GM18517 (cell line): ENCODE measurements around the gene SAMD4B.
"Not testable (repeated sequence)": the region's sequence is repeated elsewhere in the genome, so short reads cannot be mapped to it uniquely, and the experiment has no call there.

Source experiments
- ATAC-seq: cut with Tn5 transposase; IDR thresholded peaks from one replicate; pipeline ENCODE4 v1.9.1; 2021; ENCODE audit warnings: mild to moderate bottlenecking, moderate library complexity; ENCODE audit not compliant: unreplicated experiment

The SAMD4B gene

GRCh38 chr19:39309305-39309670 lies 32.9 kb upstream of the SAMD4B start:
- ATAC-seq = not testable (repeated sequence)

GRCh38 chr19:39310558-39311311 lies 31.5 kb upstream of the SAMD4B start:
- no peak for ATAC-seq

DNA sequence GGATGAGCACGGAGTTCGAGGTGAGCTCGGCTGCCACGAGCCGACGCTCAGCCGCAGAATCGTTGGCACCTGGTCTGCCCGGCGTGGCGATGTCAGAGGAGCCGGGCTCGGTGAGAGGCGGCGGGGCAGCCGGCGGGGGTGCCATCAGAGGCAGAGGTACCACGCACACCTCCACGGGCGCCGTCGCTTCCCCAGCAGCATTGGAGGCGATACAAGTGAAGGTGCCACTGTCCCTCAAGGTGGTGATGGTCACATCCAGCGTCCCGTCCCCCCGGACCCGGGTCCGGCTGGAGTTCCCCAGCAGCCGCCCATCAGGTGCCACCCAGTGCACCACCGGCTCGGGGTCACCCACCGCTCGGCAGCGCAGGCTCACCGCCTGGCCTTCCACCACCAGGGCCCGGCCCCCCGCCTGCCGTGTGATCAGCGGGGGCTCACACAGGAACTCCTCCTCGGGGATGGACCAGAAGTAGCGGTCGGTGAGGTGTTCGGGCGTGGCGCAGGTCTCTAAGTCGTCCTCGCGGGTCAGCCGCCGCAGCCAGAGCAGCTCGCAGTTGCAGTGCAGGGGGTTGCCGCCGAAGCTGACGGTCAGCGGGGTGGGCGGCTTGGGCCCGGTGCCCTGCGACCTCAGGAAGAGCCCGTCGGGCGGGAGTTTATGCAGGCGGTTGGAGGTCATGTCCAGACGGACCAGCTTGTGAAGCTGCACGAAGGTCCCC lies 28.0 kb upstream of the SAMD4B start:
- no peak for ATAC-seq

DNA sequence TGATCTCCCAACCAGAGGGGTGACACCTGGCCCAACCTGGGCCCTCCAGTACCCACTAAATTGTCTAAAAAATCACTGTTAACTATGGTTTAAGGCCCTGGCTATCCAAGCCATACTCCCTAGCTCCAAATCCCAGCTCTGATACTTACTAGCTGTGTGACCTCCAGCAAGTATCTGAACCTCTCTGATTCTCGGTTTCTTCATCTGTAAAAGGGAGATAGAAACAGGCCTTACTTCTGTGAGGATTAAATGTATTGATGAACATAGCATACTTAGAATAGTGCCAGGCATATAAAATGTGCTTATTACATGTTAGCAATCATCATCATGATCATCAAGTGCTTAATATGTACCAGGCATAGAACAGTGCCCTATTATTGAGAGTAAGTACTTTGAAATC lies 26.3 kb upstream of the SAMD4B start:
- no peak for ATAC-seq

GRCh38 chr19:39316627-39317321 lies 25.4 kb upstream of the SAMD4B start:
- ATAC-seq = no peak

GRCh38 chr19:39317476-39317875 lies 24.7 kb upstream of the SAMD4B start:
- ATAC-seq = no peak

DNA sequence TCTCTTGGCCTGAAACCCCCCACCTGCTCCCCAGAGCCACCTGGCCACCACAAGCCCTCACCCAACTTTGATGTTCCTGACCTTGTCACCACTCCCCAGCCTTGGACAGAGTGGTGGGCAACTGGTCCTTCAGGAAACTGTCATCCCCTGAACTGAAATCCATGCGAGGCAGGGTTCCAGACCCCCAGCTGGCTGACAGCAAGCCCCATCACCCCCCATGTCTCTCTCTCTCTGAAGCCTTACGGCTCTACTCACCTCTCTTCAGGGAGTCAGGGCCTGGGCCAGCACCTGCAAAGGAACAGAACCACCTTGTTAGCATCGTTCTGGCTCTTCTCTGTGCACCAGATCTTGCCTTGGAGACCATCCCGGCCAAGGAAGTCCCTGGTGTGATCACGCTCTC lies 24.1 kb upstream of the SAMD4B start:
- ATAC-seq = no peak

- ATAC-seq = no peak
These were observed 23.5 kb upstream of the SAMD4B start for GRCh38 chr19:39318690-39319089.

DNA sequence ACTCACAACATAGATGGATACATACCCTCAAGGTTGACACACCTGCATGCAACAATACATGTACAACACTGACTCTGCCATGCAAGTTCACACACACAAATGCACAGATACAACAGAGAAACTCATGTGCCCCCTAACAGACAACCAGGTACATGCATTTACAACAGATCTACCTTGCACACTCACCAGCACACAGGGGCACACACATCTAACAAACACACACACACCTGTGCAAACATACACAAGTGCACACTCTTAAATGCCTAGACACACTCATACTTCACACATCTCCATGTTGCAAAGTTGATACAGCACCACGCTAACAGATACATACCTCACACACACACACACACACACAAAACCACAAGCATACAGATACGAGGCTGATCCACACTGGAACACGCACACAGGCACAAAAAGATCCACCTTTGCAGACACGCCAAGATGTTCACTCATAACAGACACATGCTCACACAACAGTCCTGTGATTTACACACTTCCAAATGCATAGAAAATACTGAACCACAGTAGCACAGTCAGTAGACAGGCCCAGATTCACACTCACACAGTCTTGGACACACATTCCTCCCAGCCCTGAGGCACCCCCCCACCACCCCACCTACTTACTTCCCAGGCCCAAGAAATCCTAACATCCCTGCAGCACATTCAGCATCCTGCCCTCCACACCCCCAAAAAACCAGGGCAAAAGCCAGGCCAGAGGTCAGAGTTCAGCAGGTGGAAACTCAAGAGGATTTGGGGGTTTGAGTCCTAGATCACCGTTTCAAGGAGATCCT lies 22.9 kb upstream of the SAMD4B start:
- ATAC-seq = no peak

GRCh38 chr19:39319892-39320248 lies 22.4 kb upstream of the SAMD4B start:
- ATAC-seq = no peak

GRCh38 chr19:39321117-39321831 lies 20.9 kb upstream of the SAMD4B start:
- no peak for ATAC-seq

- no peak for ATAC-seq
These were observed 20.4 kb upstream of the SAMD4B start for GRCh38 chr19:39321832-39322176.

DNA sequence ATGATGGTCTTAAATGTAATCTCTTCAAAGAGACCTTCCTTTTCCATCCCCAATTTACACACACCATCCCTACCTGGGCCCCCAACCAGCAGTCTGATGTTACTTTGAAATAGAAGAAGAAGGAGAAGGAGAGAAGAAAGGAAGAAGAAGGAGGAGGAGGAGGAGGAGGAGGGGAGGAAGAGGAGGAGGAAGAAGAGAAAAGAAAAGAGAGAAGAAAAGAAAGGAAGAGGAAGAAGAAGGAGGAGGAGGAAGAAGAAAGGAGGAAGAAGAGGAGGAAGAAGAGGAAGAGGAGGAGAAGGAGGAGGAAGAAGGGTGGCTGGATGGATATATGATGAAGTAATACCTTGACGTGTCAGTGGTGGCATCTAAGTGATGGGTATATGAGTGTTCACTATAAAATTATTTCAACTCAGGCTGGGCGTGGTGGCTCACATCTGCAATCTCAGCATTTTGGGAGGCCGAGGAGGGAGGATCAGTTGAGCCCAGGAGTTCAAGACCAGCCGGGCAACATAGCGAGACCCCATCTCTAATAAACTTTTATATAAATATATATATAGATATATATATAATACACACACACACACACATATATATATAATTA lies 17.9 kb upstream of the SAMD4B start:
- no peak for ATAC-seq

GRCh38 chr19:39325778-39326665 lies 16.2 kb upstream of the SAMD4B start:
- ATAC-seq = no peak

DNA sequence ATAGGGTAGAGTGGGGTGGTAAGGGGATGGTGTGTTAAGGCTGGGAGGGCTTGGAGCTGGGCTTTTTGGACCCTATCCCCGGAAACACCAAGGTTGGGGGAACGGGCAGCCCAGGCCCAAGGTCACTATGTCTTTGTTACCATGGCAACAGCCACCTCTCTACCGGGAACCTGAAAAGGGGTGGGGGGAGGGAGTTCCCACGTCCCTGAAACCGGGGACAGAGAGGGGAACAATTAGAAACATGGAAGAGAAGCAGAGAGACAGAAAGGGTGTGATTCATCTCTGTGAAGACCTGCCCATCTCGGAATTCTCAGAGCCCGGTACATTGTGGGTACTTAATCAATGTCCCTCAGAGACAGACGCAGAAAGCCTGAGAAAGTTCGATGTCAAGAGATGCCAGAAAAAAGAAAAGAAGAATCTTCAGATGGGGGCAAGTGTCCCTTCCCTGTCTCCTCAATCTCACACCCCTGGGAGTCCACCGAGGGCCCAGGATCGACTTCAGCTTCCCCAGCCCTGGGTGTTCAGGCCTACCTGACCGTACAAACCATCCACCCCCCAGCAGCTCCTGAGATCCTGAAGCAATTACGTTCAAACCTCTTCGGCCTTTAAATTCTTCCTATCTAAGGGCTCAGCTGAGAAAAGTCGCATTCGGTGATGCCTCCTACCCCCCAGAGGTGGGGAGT lies 14.7 kb upstream of the SAMD4B start:
- no peak for ATAC-seq

DNA sequence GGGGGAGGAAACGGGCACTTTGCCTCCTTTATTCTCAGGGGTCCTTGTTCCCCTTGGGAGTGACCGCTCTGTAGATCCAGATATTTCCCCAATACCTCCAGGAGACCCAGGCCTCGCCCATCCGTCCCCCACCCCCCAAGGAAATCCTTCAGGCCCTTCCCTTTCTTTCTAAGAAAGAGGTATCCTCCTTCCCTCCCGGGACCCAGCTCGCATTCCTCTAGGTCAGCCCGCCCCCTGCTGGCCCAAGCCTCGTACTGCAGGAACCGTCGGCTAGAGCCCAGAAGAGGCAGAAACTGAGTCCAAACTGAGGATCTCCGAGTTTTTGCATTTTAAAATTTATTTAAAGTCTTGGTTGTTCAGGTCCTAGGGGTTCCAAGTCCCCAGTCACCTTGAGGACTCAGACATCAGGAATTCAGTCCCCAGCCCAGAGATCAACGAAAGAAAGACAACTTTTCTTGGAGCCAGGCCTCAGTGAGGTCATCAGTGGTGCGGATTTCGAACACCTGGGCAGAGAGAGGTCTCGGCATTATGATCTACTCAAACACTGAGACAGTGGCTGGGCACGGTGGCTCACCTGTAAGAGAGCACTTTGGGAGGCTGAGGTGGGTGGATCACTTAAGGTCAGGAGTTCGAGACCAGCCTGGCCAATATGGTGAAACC lies 14.0 kb upstream of the SAMD4B start:
- no peak for ATAC-seq

- no peak for ATAC-seq
These were observed 12.3 kb upstream of the SAMD4B start for GRCh38 chr19:39329948-39330347.

DNA sequence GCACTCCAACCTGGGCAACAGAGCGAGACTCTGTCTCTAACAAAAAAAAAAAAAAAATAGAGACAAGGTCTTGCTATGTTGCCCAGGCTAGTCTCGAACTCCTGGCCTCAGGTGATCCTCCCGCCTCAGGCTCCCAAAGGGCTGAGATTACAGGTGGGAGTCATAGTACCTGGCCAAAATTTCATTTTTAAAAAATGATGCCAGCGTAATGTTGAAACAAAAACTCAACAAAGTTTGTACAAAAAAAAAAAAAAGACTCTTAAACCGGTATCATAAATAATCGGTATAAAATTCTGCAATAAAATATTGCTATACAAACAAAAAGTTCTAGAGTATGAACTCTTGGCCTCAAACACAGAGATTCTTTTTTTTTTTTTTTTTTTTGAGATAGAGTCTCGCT lies 9.9 kb upstream of the SAMD4B start:
- no peak for ATAC-seq
